DND-41 (cell line): ENCODE measurements around the gene RUNX2.

Experiments used
- CTCF ChIP-seq: IDR thresholded peaks from 2 replicates; pipeline ENCODE4 v1.5.1; 2012; ENCODE audit warnings: borderline replicate concordance, low read length, moderate library complexity, mild to moderate bottlenecking; ENCODE audit not compliant: poor library complexity, severe bottlenecking; ENCODE audit errors: extremely low read depth
- EZH2 ChIP-seq: IDR thresholded peaks from 3 replicates; pipeline ENCODE4 v1.6.1; 2012; ENCODE audit warnings: borderline replicate concordance, low read depth, mild to moderate bottlenecking, moderate library complexity, low read length, inconsistent platforms; ENCODE audit not compliant: severe bottlenecking

- TF ChIP-seq EZH2 (no peak), CTCF (no peak)
Observed at GRCh38 chr6:45591306-45591705, 263.2 kb downstream of the RUNX2 start.
